ENCODE results near the gene ARL5C.

Gene ARL5C

DNA sequence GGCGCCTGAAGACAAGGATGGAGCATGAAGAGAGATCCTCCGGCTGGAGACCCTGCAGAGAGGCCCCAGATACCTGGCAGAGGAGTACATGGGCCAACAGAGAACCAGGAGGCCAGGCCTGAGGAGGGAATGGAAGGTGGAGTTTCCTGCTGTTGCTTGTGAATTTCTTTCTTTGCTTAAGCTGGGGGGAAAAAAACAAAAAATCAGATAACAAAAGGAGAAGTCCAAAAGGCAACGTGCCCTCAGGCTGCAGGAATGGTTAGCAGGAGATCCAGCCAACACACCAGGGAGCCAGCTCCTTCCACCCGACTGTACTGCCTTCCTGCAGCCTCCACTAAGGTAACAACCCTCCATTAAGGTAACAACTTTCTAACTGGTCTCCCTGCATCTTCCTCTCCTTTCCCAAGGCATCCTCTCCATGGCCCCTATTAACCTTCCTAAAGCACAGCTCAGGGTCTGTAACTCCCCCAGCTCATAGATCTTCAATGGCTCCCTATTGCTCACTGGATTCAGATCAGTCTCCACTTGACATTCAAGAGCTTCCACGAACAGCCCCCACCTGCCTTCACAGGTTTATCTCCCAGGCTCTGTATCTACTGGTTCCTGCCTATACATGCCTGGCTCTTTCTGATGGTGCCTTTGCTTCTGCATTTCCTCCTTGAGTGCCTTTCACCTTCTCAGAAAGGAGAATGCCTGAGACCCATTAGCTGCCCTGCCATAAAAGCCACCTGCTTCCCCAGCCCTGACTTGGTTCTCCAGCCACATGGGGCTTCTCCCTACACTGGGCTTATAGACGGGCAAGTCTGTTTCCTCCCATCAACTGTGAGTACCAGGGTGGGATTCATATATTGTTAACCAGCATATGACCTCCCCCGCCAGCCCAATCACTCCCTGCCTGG lies 725 bp upstream of the ARL5C start:
- DNase-seq, result peak in 1 of 4 experiments; percentile 21

DNA sequence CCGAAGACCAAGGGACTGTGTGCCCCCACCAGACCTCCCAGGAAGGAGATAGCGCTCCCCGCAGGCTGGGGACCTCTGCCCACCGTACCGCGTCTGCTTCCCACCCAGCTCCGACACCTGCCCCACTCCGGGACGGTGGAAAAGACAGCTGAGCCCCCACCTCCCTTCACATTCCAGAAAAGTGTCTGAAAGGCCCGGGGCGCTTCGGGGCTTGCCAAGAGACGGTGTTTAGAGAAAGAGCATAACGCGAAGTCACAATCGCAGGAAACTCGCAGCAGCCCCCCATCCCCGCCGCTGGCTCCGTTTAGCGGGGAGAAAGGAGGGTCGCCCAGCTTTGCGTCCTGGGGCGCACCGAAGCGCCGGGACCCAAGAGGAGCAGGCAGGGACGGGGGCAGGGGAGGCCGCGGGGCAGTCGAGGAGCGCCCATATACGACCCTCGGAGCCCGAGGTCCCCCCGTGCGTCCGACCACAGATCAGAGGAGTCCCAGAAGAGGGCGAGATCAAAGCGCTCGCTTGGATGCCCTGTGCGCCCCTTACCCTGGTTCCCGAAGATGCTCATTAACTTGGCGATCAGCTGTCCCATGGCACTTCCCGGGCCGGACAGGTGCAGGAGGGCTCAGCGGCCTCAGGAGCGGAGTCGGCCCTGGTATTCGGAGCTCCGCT lies 652 bp downstream of the ARL5C start:
- no peak for DNase-seq

- peak; percentile 82 to 92 (median 89) for DNase-seq
Observed at GRCh38 chr17:39164675-39165143, 1.3 kb downstream of the ARL5C start.

DNA sequence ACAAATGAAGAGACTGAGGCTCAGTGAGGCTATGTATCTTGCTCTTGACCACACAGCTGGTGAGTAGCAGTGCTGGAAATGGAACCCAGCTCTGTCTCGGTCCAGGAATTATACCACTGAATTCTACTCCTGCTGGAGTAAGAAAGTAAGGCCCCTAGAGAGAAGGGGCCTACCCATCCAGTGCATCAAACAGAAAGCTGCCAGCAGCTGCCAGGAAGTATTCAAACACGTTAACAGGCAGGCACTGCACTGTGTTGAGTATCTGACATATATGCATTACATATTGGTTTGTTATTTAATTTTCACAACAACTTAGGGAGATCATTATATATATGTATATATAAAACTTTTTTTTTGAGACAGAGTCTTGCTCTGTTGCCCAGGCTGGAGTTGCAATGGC lies 4.0 kb downstream of the ARL5C start:
- no peak for DNase-seq

DNA sequence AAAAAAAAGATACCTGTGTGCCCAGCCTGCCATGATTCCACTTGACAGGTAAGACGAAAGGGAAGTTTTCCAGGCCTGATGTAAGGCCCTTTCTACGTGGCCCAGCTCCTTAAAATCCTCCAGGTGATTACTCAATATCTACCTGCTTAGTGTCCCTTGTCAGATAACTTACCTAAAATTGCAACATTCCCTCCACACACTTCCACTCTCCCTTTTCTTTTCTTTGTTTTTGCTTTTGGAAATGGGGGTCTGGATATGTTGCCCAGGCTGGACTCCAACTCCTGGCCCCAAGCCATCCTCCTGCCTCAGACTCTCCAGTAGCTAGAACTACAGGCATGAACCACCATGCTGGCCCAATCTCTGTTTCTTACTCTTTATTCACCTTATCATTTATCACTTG lies 7.3 kb downstream of the ARL5C start:
- no peak for DNase-seq

DNA sequence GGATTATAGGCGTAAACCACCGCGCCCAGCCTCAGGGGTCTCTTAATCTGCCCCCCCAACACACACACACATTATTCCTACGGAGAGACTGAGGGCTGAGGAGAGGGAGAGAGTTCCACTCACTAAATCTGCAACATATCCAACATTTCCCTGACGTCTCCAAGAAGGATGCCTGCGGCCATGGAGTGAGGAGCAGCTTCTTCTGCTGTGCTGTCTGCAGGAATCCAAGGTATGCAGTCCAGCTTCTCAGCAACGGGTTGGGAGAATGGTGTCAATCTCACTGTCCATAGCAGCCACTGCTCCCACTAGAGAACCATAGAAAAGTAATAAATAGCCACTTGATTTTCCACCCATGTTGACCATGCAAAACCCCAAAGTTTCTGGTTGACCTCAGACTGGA lies 9.5 kb downstream of the ARL5C start:
- DNase-seq, result no peak

DNA sequence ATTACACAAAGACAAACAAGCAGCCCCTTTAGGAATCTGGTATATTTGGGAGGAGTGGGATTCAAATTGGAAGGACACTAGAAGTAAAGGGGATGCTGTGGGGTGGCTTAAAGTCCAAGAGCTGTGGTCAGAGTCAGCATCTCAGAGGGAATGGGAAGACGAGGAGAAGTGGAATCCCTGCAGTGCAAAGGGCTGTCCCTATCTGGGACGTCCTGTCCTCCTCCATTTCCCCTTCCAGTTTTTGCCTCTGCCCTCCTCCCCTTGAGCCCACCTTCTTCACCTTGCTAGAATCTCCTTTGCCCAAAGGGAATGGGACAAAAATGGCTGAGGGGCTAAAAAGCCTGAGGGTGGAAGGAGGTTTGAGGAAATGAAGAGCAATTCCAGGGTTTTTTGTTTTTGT lies 10.3 kb downstream of the ARL5C start:
- no peak for DNase-seq

GRCh38 chr17:39153599-39154051 lies 12.3 kb downstream of the ARL5C start:
- DNase-seq, result peak; percentile 91 to 98 (median 92)

DNA sequence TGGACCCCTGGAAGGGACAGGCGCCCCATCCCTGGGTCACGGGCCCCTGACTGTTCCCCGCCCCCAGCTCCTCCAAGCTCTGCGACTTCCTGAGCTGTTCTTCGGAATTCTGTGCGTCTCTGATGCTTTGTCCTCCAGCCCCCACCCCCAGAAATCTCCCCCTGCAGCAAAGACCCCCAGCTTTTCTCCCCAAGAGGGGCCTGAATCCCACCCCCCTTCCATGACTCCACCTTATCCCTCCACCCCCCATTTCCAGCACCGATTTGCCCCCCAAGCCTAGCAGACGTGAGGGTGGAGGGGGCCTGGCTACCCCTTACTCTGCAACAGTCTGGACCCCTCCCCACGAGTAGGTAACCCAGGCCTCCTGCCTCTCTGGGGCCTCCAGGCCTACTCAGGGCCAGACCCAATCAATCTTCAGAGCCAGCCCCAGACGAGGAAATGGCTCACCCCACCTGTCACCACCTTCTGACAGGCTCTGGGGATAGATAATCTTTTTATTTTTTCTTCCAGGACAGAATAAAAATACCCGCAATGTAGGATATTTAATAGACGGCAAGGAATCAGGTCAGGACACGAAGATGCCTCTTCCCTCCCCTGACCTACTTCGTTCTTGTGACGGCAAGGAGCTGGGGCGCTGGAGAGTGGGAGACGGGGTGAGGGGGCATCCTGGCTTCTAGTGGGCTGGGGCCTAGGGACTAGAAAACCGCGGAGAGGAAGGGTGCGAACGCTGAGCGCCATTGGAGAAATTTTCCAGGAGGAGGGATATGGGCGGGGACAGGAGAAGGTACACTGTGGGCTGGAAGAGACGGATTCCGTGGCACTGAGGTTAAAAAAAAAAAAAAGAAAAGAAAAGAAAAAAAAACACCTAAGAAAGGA lies 13.8 kb downstream of the ARL5C start:
- no peak for DNase-seq

GRCh38 chr17:39151150-39151942 lies 14.6 kb downstream of the ARL5C start, which contains the start of gene PLXDC1:
Gene PLXDC1, minus strand, starts transcription at chr17:39151637. Its CDS starts 200 bp downstream, at chr17:39151437.
- DNase-seq, result peak in 2 of 4 experiments; percentile 40 to 55

GRCh38 chr17:39150795-39151149 lies 15.2 kb downstream of the ARL5C start:
- no peak for DNase-seq

- no peak for DNase-seq
Observed at GRCh38 chr17:39150104-39150634, 15.8 kb downstream of the ARL5C start.

DNA sequence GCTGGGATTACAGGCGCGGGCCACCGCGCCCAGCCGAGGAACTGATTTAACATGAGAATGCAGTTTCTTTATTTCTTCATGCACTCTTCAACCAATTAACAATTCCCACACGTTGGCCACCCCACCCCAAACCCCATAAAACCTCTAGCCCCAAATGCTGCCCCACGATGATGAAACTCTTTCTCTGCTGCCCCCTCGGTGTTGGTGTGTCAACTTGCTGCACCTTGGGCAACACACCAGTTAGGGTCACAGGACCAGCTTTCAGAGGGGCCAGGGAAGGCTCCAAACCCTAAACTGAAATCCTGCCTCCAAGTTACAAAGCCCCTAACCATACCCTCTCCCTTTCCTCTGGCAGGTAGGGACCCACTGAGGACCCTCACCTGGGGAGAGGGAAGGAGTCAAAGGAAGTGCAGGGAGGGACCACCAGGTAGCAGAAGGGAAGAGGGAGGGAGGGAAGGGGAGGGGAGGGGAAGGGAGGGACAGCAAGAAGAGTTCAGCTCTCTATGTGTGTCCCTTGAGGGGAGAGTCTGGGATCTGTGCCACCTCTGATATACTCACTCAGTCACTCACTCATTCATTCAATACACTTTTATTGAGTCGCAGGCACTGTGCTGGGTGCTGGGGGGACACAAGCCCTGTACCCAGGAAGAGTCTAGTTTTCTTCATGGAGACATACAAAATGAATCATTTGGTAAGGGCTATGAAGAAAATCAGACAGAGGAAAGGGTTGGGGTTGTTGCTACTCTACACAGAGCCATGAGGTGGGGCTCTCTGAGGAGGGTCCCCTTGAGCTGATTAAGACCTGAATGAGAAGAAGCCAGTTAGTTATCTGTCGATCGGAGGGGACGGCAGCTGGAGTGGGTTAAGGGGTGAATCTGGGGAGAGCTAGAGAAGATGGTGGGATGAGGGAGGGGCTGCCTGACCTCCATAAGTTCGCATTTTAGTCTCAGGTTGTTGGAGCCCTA lies 18.5 kb downstream of the ARL5C start:
- no peak for DNase-seq

GRCh38 chr17:39146273-39146672 lies 19.7 kb downstream of the ARL5C start:
- no peak for DNase-seq

GRCh38 chr17:39145143-39145542 lies 20.8 kb downstream of the ARL5C start:
- DNase-seq, result no peak

- DNase-seq, result peak in 2 of 4 experiments; percentile 36 to 43
Observed at GRCh38 chr17:39144416-39144840, 21.5 kb downstream of the ARL5C start.

DNA sequence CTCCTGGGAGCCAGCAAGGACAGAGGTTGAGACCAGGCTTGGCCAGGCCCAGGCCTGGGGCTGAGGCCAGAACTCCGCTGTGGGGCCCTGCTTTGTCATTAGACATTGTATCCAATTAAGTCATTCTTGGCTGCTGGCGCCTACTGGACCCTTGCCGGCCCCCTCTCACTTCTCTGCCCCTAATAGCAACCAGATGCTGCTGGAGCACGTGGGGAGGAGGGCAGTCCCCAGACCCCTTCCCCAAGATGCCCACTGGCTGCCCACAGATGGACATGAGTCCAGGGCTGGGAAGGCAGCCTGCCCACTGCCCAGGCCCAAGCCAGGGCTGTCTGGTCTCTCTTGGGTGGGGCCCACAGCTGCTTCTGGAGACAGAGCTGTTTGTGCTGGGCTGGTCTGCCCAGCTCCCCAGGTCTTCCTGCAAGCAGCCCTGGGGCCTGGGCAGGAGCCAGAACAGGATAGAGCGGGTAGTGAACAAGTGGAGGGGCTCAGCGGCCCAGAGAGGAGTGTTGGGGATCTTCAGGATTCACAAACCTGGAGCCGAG lies 22.3 kb downstream of the ARL5C start:
- no peak for DNase-seq

GRCh38 chr17:39141915-39142664 lies 23.9 kb downstream of the ARL5C start:
- no peak for DNase-seq

GRCh38 chr17:39141294-39141693 lies 24.7 kb downstream of the ARL5C start:
- DNase-seq, result no peak

All from suppressor macrophage (primary cell).